ENCODE measurements around the gene SLC6A4. TPM values are rescaled to one million over a fixed set of nuclear protein-coding genes. Genes with fewer than 3 reads are reported as not detected.

SLC6A4 gene
- total and polyA plus RNA-seq, 2 of the 8 experiments (the other 6 are each of a cell fraction or from before 2014, with no cell fraction given): 0.09 to 0.33 TPM

GRCh38 chr17:30196504-30196903 lies 39.0 kb downstream of the SLC6A4 start (continued):
- TF ChIP-seq EP300 (IDR thresholded peaks at IDR 0.05; ENCODE audit: borderline replicate concordance in 1 of 2, low read depth in 2 of 2, low read length in 2 of 2) (no peak), SP2 (IDR thresholded peaks at IDR 0.05; ENCODE audit: low read length) (no peak), EZH2 (IDR thresholded peaks at IDR 0.05; ENCODE audit: low read depth, low read length, severe bottlenecking) (no peak), RAD21 (IDR thresholded peaks at IDR 0.05 in 1 of 2, conservative IDR thresholded peaks at IDR 0.05 in 1 of 2; ENCODE audit: low read depth in 2 of 2, low read length in 2 of 2) (no peak), CBX5 (IDR thresholded peaks at IDR 0.05; ENCODE audit: low read depth, low read length) (no peak), CREB1 (IDR thresholded peaks at IDR 0.05) (no peak)

Data from H1 (cell line).